Measurements from ENCODE around the gene UBE2E2. TPM values are rescaled to one million over a fixed set of nuclear protein-coding genes. Genes with fewer than 3 reads are reported as not detected.

UBE2E2 gene
- total RNA-seq, 1 experiment from 2014 or later, result 64.3 TPM

DNA sequence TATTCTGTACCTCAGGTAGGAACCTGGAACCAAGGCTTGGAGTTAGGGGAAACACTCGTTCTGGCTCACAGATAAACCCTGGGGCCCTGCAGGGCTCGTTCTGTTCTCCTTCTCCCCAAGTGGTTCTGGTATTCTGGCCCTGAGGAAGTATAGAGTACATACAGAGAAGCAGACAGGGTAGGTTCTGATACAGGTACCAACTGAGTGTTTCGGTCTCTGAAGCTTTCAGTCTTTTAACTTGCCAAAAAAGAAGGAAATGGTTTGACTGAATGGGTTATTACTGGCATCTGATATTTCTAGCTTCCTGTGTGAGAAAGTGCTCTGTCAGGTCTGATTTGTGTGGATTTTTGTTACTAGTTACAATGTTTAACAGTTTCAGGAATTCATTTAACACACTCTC is 67.3 kb downstream of the UBE2E2 start:
- ChIA-PET POLR2A (no interaction called here), CTCF (interaction anchor here (1.2 kb wide), 1 partner anchor 8 kb away, joined by 3 read pairs; no protein-coding TSS in a partner anchor)
- intact Hi-C loops (cut with micrococcal nuclease), result loop anchor here (10.0 kb wide), 1 partner anchor 184 kb away; no protein-coding TSS in a partner anchor
- H3K27ac Mint-ChIP-seq (ENCODE audit: low read depth, unreplicated experiment), result no peak overlapping the region
- H3K4me1 Mint-ChIP-seq (ENCODE audit: insufficient read depth, unreplicated experiment), result peaks cover 11% of the 10 kb centered on the region
- TF ChIP-seq, protein P1, sequence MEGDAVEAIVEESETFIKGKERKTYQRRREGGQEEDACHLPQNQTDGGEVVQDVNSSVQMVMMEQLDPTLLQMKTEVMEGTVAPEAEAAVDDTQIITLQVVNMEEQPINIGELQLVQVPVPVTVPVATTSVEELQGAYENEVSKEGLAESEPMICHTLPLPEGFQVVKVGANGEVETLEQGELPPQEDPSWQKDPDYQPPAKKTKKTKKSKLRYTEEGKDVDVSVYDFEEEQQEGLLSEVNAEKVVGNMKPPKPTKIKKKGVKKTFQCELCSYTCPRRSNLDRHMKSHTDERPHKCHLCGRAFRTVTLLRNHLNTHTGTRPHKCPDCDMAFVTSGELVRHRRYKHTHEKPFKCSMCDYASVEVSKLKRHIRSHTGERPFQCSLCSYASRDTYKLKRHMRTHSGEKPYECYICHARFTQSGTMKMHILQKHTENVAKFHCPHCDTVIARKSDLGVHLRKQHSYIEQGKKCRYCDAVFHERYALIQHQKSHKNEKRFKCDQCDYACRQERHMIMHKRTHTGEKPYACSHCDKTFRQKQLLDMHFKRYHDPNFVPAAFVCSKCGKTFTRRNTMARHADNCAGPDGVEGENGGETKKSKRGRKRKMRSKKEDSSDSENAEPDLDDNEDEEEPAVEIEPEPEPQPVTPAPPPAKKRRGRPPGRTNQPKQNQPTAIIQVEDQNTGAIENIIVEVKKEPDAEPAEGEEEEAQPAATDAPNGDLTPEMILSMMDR (IDR thresholded peaks at IDR 0.05; ENCODE audit: unreplicated experiment), result no peak
- no peak for DNase-seq (ENCODE audit: unreplicated experiment)
- no peak overlapping the region for H3K4me3 Mint-ChIP-seq (ENCODE audit: unreplicated experiment)
- H3K36me3 Mint-ChIP-seq (ENCODE audit: insufficient read depth, unreplicated experiment), result no peaks in the 10 kb centered on the region
- no peaks in the 10 kb centered on the region for H3K9me3 Mint-ChIP-seq (ENCODE audit: unreplicated experiment)
- no TSS peak for BruUV-seq (replicated peaks)
- no peaks in the 10 kb centered on the region for H3K27me3 Mint-ChIP-seq (ENCODE audit: insufficient read depth, unreplicated experiment)

DNA sequence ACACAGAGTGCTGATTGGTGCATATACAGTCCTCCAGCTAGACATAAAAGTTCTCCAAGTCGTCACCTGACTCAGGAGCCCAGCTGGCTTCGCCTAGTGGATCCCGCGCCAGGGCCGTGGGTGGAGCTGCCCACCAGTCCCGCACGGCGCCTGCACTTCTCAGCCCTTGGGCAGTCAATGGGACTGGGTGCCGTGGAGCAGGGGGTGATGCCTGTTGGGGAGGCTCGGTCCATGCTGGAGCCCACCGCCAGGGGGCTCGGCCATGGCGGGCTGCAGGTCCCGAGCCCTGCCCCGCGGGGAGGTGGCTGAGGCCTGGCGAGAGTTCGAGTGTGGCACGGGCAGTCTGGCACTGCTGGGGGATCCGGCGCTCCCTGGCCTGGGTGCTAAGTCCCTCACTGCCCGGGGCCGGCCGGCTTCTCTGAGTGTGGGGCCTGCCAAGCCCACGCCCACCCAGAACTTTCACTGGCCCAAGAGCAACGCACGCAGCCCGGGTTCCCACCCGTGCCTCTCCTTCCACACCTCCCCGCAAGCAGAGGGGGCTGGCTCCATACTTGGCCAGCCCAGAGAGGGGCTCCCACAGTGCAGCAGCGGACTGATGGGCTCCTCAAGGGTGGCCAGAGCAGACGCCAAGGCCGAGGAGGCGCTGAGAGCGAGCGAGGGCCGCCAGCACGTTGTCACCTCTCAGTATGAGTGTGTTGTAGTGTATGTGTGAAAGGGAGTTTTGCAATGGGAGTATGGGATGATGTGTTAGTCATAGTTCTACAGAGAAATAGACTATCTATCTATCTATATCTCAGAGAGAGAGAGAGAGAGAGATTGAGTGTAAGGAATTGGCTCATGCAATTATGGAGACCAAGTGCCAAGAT is 69.0 kb downstream of the UBE2E2 start:
- H3K9me3 Mint-ChIP-seq (ENCODE audit: unreplicated experiment), result no peaks in the 10 kb centered on the region
- H3K4me1 Mint-ChIP-seq (ENCODE audit: insufficient read depth, unreplicated experiment), result peaks cover 11% of the 10 kb centered on the region
- DNase-seq (ENCODE audit: unreplicated experiment), result no peak
- ChIA-PET POLR2A (no interaction called here), CTCF (no interaction called here)
- no TSS peak for BruUV-seq (replicated peaks)
- H3K36me3 Mint-ChIP-seq (ENCODE audit: insufficient read depth, unreplicated experiment), result no peaks in the 10 kb centered on the region
- TF ChIP-seq, protein P1 (IDR thresholded peaks at IDR 0.05; ENCODE audit: unreplicated experiment), result no peak
- intact Hi-C loops (cut with micrococcal nuclease), result loop anchor here (10.0 kb wide), 1 partner anchor 183 kb away; no protein-coding TSS in a partner anchor
- no peak overlapping the region for H3K4me3 Mint-ChIP-seq (ENCODE audit: unreplicated experiment)
- peak overlapping the region; percentile 17 for H3K27ac Mint-ChIP-seq (ENCODE audit: low read depth, unreplicated experiment)
- no peaks in the 10 kb centered on the region for H3K27me3 Mint-ChIP-seq (ENCODE audit: insufficient read depth, unreplicated experiment)

DNA sequence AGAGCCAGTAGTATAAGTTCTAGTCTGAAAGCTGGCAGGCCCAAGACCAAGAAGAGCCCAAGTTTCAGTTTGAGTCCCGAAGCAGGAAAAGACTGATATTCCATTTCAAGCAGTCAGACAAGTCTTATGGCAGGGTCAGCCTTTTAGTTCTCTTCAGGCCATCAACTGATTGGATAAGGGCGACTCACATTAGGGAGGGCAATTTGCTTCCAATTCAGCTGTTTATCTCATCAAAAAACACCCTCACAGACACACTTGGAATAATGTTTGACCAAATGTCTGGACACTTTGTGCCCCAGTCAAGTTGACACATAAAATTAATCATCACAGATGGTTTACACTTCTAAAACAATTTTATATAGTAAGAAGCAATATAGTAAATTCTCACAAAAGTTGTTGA is 69.7 kb downstream of the UBE2E2 start:
- Mint-ChIP-seq H3K9me3 (ENCODE audit: unreplicated experiment) (no peaks in the 10 kb centered on the region), H3K27me3 (ENCODE audit: insufficient read depth, unreplicated experiment) (no peaks in the 10 kb centered on the region), H3K4me3 (ENCODE audit: unreplicated experiment) (no peak overlapping the region), H3K27ac (ENCODE audit: low read depth, unreplicated experiment) (peak overlapping the region; percentile 17), H3K36me3 (ENCODE audit: insufficient read depth, unreplicated experiment) (no peaks in the 10 kb centered on the region), H3K4me1 (ENCODE audit: insufficient read depth, unreplicated experiment) (peaks cover 11% of the 10 kb centered on the region)
- ChIA-PET POLR2A (no interaction called here), CTCF (no interaction called here)
- intact Hi-C loops (cut with micrococcal nuclease), result loop anchor here (10.0 kb wide), 1 partner anchor 182 kb away; no protein-coding TSS in a partner anchor
- DNase-seq (ENCODE audit: unreplicated experiment), result no peak
- TF ChIP-seq, protein P1 (IDR thresholded peaks at IDR 0.05; ENCODE audit: unreplicated experiment), result no peak
- no TSS peak for BruUV-seq (replicated peaks)

DNA sequence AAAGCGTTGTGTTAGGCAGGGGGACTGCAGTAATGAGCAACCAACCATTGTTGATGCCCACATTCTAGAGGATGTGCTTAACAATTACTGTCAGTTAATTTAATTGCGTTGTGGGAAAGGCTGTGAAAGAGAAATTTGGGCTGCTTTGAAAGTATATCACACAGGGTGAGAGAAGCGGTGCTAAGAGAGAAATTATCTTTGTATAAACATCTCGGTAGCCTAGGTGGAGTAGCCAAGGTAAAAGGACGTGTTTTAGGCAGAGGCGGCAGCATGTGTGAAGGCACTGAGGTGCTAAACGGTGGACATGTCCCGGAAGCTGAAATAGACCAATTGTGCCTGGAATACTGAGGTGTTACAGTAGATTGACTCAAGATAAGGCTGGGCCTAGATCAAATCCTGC is 71.9 kb downstream of the UBE2E2 start:
- no TSS peak for BruUV-seq (replicated peaks)
- Mint-ChIP-seq H3K9me3 (ENCODE audit: unreplicated experiment) (no peaks in the 10 kb centered on the region), H3K27ac (ENCODE audit: low read depth, unreplicated experiment) (no peak overlapping the region), H3K4me1 (ENCODE audit: insufficient read depth, unreplicated experiment) (peaks cover 11% of the 10 kb centered on the region), H3K27me3 (ENCODE audit: insufficient read depth, unreplicated experiment) (no peaks in the 10 kb centered on the region), H3K36me3 (ENCODE audit: insufficient read depth, unreplicated experiment) (no peaks in the 10 kb centered on the region), H3K4me3 (ENCODE audit: unreplicated experiment) (no peak overlapping the region)
- no peak for DNase-seq (ENCODE audit: unreplicated experiment)
- TF ChIP-seq, protein P1 (IDR thresholded peaks at IDR 0.05; ENCODE audit: unreplicated experiment), result no peak
- ChIA-PET POLR2A (no interaction called here), CTCF (no interaction called here)
- intact Hi-C loops (cut with micrococcal nuclease), result loop anchor here (10.0 kb wide), 1 partner anchor 180 kb away; no protein-coding TSS in a partner anchor

All from MCF 10A (cell line).